HG02798 (cell line): Measurements from ENCODE around the gene CEP131.

Experiments
- ATAC-seq: cut with Tn5 transposase; IDR thresholded peaks from one replicate; pipeline ENCODE4 v1.9.1; 2021; ENCODE audit warnings: mild to moderate bottlenecking; ENCODE audit not compliant: unreplicated experiment, poor library complexity

CEP131 gene

GRCh38 chr17:81173052-81173761, 49.6 kb downstream of the CEP131 start:
- no peak for ATAC-seq

DNA sequence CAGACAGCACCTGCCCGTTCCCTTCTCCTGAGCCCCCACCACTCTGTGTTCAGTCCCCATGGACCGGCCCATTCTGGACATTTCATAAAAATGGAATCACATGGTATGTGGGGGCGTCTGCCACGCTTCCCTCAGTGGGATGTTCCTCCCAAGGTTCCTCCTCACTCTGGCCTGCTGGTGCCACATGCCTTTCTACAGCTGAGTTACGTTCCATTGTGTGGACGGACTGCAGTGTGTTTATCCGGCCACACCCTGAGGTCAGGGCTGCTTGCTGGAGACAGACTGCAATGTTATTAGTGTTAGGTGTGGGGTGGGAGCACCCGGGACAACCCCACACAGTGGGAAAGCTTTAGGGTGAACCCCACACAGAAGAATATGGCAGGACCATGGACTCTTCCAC, 50.8 kb downstream of the CEP131 start:
- ATAC-seq, result no peak

GRCh38 chr17:81170727-81171494, 51.9 kb downstream of the CEP131 start:
- ATAC-seq, result no peak

GRCh38 chr17:81169870-81170309, 52.9 kb downstream of the CEP131 start:
- ATAC-seq, result no peak

GRCh38 chr17:81167638-81168037, 55.1 kb downstream of the CEP131 start:
- no peak for ATAC-seq

- no peak for ATAC-seq
These were observed 55.6 kb downstream of the CEP131 start for GRCh38 chr17:81167194-81167524.

GRCh38 chr17:81166033-81166492, 56.7 kb downstream of the CEP131 start, which contains the start of gene AATK:
Gene AATK (minus strand): TSS chr17:81166221. CDS start chr17:81165992, 229 bp downstream.
- ATAC-seq, result no peak

- no peak for ATAC-seq
These were observed 57.3 kb downstream of the CEP131 start, which contains the start of gene PVALEF for GRCh38 chr17:81165246-81166032. Gene PVALEF (plus strand): TSS chr17:81165507. CDS start chr17:81181227, 15,720 bp downstream.

GRCh38 chr17:81164371-81165245, 58.2 kb downstream of the CEP131 start:
- ATAC-seq, result no peak

DNA sequence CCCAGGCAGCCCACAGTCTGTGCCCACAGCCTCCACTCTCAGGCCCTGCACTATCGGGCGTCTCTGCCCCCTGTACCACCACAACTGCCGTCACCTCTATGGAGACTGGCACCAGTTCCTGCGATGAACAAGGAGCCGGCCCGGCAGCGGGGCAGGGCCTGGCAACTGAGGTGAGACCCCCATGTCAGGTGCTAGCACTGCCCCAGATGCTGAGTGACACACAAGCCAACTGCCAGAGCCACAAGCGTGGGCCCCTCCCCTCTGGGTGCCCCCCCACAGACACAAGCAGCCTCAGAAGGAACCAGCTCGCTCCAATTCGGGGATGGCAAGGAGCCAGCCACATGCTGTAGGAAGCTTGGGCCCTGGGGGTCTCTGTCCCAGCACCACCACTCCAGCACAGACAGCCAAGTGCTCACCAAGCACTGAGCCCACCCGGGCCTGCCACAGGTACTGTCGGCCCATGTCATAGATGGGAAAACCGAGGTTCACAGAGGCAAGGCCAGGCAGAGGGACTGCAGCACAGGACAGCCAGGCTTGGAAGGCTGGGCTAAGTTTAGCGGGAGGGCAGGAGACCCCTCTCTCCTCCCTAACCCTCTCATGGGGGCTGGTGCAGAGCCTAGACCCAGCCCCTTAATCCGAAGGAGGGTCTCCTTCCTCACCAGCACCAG, 58.9 kb downstream of the CEP131 start:
- no peak for ATAC-seq

- ATAC-seq, result no peak
These were observed 59.6 kb downstream of the CEP131 start for GRCh38 chr17:81163051-81163695.

- no peak for ATAC-seq
These were observed 60.3 kb downstream of the CEP131 start for GRCh38 chr17:81162491-81162890.

- no peak for ATAC-seq
These were observed 60.8 kb downstream of the CEP131 start for GRCh38 chr17:81161972-81162371.

GRCh38 chr17:81161536-81161935, 61.2 kb downstream of the CEP131 start:
- no peak for ATAC-seq

DNA sequence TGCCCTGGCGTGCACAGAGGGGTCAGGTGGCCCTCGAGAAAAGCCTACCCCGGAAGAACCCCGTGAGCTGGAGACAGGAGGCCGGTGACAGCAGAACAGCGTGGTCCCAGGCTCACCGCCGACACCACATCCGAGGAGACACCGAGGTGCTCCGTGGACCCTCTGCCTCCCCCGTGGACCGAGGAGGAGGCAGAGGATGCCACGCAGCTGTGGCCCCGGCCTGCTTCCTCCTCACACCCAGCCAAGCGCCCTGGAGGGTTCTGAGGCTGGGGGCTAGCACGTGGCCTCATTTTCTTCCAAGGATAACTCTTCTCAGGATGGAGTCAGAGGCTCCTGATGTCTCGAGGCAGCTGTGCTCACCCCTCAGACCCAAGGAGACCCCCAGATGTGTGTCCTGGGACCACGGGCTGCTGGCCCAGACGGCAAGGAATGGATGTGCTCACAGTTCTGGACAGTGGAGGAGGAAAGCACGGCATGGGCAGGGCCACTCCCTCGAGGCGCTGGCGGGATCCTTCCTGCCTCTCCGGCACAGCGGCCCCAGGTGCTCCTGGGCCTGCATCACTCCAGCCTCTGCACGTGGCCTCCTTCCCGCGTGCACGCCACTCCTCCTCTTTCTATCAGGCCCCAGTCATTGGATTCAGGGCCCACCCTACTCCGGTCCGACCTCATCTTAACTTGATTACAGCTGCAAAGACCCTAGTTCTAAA, 61.9 kb downstream of the CEP131 start:
- ATAC-seq, result no peak

GRCh38 chr17:81160306-81160705, 62.5 kb downstream of the CEP131 start:
- no peak for ATAC-seq

DNA sequence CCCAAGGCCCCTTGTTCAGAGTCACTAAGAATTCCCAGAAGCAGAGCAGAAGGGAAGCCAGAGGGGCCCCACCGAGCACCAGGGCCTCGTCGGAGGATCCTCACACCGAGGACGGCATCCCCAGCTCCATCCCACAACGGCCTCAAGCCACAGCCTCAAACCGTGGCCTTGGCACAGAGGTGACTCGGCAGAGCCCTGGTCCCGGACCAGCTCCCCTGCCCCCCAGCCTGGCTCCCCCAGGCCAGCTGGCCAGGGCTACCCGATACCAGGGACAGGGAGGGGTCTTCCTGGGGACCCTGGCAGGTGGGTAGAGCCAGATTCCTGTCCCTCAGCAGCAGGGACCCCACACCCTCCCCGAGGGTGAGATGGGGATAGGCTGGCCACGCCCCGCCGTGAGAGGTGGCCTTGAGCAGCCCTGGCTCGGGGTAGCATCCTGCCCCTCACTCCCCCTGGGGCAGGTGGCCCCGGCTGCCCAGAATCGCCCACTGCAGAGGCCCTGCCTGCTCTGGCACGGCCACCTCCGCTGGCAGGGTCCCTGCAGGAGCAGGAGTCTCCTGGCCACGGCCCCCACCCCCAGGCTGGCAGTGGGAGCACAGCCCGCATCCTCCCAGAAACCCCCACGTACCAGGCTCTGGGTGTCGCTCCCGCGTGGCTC, 63.0 kb downstream of the CEP131 start:
- ATAC-seq, result no peak
